Liver (tissue), 3 donors: ENCODE data around the gene TNS3.

Experiments used
- ATF3 ChIP-seq: IDR thresholded peaks from 2 replicates; pipeline ENCODE4 v1.6.1; 2016; ENCODE audit warnings: antibody characterized with exemption
- CTCF ChIP-seq: fragments of 150-350 bp; IDR thresholded peaks from 2 replicates; pipeline ENCODE4 v1.5.1; 2017; ENCODE audit warnings: improper control_type of control experiment, low read depth, low read length; ENCODE audit not compliant: missing input control
- EGR1 ChIP-seq, 2 donors: IDR thresholded peaks; 2 replicates each; pipeline ENCODE4 v1.6.1; 2016 to 2018; ENCODE audit warnings: antibody characterized with exemption in 2 of 2, low read depth in 2 of 2
- FOXA1 ChIP-seq: IDR thresholded peaks from 2 replicates; pipeline ENCODE4 v1.6.1; 2016; ENCODE audit warnings: antibody characterized with exemption
- GABPA ChIP-seq, 2 donors: IDR thresholded peaks in 1 of 2; conservative IDR thresholded peaks in 1 of 2; 2 replicates each; pipeline ENCODE4 v1.6.1; 2016; ENCODE audit warnings: antibody characterized with exemption in 2 of 2, mild to moderate bottlenecking in 1 of 2, moderate library complexity in 1 of 2
- JUND ChIP-seq, 2 donors: IDR thresholded peaks; 2 replicates each; pipeline ENCODE4 v1.6.1; 2016; ENCODE audit warnings: antibody characterized with exemption in 2 of 2
- MAX ChIP-seq: IDR thresholded peaks from 2 replicates; pipeline ENCODE4 v1.6.1; 2016; ENCODE audit warnings: antibody characterized with exemption
- RAD21 ChIP-seq, 2 donors: IDR thresholded peaks; 2 replicates each; pipeline ENCODE4 v1.6.1; 2016; ENCODE audit warnings: antibody characterized with exemption in 2 of 2, mild to moderate bottlenecking in 2 of 2
- REST ChIP-seq: IDR thresholded peaks from 2 replicates; pipeline ENCODE4 v1.6.1; 2016; ENCODE audit warnings: antibody characterized with exemption, mild to moderate bottlenecking
- RXRA ChIP-seq, 2 donors: IDR thresholded peaks; 2 replicates each; pipeline ENCODE4 v1.6.1; 2017 to 2018; ENCODE audit warnings: antibody characterized with exemption in 2 of 2, mild to moderate bottlenecking in 1 of 2
- SP1 ChIP-seq: IDR thresholded peaks from 2 replicates; pipeline ENCODE4 v1.6.1; 2018; ENCODE audit warnings: antibody characterized with exemption, mild to moderate bottlenecking
- TAF1 ChIP-seq: conservative IDR thresholded peaks from 2 replicates; pipeline ENCODE4 v1.6.1; 2016; ENCODE audit warnings: antibody characterized with exemption, mild to moderate bottlenecking
- YY1 ChIP-seq: IDR thresholded peaks from 2 replicates; pipeline ENCODE4 v1.6.1; 2016; ENCODE audit warnings: antibody characterized with exemption, mild to moderate bottlenecking
- donor health status: healthy.
- donor health status: healthy.

- no peak for TF ChIP-seq CTCF
- no peak for TF ChIP-seq MAX
- no peak for TF ChIP-seq TAF1
- TF ChIP-seq RAD21 (IDR thresholded peaks at IDR 0.05) = no peak
- TF ChIP-seq YY1 = no peak
- TF ChIP-seq GABPA (IDR thresholded peaks at IDR 0.05 in 1 of 2, conservative IDR thresholded peaks at IDR 0.05 in 1 of 2) = no peak
- TF ChIP-seq REST = no peak
- no peak for TF ChIP-seq EGR1 (IDR thresholded peaks at IDR 0.05; ENCODE audit: low read depth in 2 of 2)
- TF ChIP-seq RXRA (IDR thresholded peaks at IDR 0.05) = no peak
- TF ChIP-seq ATF3 = no peak
- TF ChIP-seq FOXA1 = no peak
- TF ChIP-seq JUND (IDR thresholded peaks at IDR 0.05) = no peak
- TF ChIP-seq SP1 = no peak
Measured at GRCh38 chr7:47591655-47592572, 10.0 kb upstream of the TNS3 start.
